ENCODE results near the gene CRTC2. TPM values are rescaled to one million over a fixed set of nuclear protein-coding genes. Genes with fewer than 3 reads are reported as not detected.

Gene CRTC2
- total RNA-seq, 2 donors from 2014 or later = 35.5 to 40.9 TPM

DNA sequence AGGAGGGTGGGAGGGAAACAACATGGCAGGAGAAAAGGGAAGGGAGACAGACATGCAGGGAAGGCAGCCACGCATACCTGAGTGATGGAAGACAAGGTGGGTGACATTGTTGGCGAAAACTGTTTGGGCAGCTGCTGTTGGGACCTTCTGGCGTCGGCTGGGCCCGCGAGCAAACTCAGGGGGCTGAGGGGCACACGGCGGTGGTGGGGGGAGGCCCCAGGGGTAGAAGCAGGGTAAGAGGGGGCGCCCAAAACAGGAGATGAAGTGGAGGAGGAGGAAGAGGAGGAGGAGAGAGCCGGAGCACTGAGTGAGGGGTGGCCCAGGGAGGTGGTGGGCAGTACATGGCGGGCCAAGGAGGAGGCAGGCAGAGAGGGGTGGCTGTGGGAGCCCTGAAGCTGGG is 7.2 kb downstream of the CRTC2 start:
- Histone ChIP-seq H3K27me3 (ENCODE audit: control insufficient read depth, insufficient read depth, low read length, poor library complexity, severe bottlenecking) (no peaks in the 10 kb centered on the region), H3K27ac (ENCODE audit: low read depth, low read length) (no peak overlapping the region), H3K9ac (ENCODE audit: extremely low read depth, low read length, poor library complexity, severe bottlenecking) (no peak overlapping the region), H3K4me3 (ENCODE audit: low read length) (no peak overlapping the region), H3K36me3 (ENCODE audit: control insufficient read depth, insufficient read depth, low read length) (peaks cover 42% of the 10 kb centered on the region), H3K4me1 (ENCODE audit: control insufficient read depth, insufficient read depth, low read length) (no peaks in the 10 kb centered on the region), H3K9me3 (ENCODE audit: control insufficient read depth, low read length) (no peaks in the 10 kb centered on the region)
- TF ChIP-seq, protein P1, sequence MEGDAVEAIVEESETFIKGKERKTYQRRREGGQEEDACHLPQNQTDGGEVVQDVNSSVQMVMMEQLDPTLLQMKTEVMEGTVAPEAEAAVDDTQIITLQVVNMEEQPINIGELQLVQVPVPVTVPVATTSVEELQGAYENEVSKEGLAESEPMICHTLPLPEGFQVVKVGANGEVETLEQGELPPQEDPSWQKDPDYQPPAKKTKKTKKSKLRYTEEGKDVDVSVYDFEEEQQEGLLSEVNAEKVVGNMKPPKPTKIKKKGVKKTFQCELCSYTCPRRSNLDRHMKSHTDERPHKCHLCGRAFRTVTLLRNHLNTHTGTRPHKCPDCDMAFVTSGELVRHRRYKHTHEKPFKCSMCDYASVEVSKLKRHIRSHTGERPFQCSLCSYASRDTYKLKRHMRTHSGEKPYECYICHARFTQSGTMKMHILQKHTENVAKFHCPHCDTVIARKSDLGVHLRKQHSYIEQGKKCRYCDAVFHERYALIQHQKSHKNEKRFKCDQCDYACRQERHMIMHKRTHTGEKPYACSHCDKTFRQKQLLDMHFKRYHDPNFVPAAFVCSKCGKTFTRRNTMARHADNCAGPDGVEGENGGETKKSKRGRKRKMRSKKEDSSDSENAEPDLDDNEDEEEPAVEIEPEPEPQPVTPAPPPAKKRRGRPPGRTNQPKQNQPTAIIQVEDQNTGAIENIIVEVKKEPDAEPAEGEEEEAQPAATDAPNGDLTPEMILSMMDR (conservative IDR thresholded peaks at IDR 0.05) = no peak
- Mint-ChIP-seq H3K4me3 (no peak overlapping the region), H3K4me1 (peaks cover 4% of the 10 kb centered on the region), H3K9me3 (no peaks in the 10 kb centered on the region), H3K27ac (no peak overlapping the region), H3K27me3 (ENCODE audit: insufficient read depth) (no peaks in the 10 kb centered on the region), H3K36me3 (ENCODE audit: low read depth) (peaks cover 40% of the 10 kb centered on the region)
- DNase-seq = no peak
- 94 to 100% methylated on average over 3 to 11 of the region's 11 CpGs for WGBS, 2 experiments (ENCODE audit: insufficient coverage in 1 of 2, insufficient read length in 1 of 2)

DNA sequence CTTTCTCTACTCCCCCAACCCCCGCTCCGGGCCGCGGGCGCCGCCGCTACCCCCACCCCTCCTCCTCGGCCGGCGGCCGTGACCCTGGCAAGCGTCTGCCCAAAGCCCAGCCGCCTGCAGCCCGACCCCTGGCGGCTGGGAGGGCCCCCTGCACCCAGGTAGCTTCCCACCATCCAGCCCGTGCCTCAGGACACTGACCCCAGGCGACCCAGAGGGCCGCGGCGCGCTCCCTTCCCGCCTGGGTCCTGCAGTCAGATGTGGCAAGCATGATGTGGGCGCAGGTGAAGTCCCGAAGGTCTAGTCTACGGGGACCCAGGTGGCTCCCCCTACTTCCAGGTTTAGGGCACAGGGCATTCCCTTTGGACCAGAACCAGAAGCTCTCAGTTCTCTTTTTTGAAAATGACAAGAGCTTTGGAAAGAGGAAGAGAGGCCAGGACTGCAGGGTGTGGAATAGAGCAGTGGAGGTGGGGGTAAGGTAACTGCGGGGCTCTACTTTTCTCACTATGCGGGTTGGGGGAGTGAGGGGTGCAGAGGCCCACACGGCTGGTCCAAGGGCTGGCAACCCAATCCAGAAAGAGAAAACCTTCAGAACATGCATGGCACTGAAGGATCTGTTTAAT is 11.7 kb downstream of the CRTC2 start, which contains the start of gene DENND4B:
DENND4B (minus strand) TSS at position 97 of the 620 bp plus-strand sequence. CDS start 2,344 bp downstream, outside the sequence.
- Histone ChIP-seq H3K9ac (ENCODE audit: extremely low read depth, low read length, poor library complexity, severe bottlenecking) (peak within 1 kb of the TSS; percentile 62), H3K36me3 (ENCODE audit: control insufficient read depth, insufficient read depth, low read length) (peaks cover 43% of the 10 kb centered on the region), H3K27me3 (ENCODE audit: control insufficient read depth, insufficient read depth, low read length, poor library complexity, severe bottlenecking) (no peaks in the 10 kb centered on the region), H3K4me3 (ENCODE audit: low read length) (peak within 1 kb of the TSS; percentile 92), H3K27ac (ENCODE audit: low read depth, low read length) (peak within 1 kb of the TSS; percentile 41), H3K4me1 (ENCODE audit: control insufficient read depth, insufficient read depth, low read length) (no peaks in the 10 kb centered on the region), H3K9me3 (ENCODE audit: control insufficient read depth, low read length) (no peaks in the 10 kb centered on the region)
- Mint-ChIP-seq H3K27me3 (ENCODE audit: insufficient read depth) (no peaks in the 10 kb centered on the region), H3K27ac (peak within 1 kb of the TSS; percentile 84), H3K4me3 (peak within 1 kb of the TSS; percentile 78), H3K4me1 (peaks cover 4% of the 10 kb centered on the region), H3K36me3 (ENCODE audit: low read depth) (peaks cover 39% of the 10 kb centered on the region), H3K9me3 (no peaks in the 10 kb centered on the region)
- TF ChIP-seq, protein P1 (conservative IDR thresholded peaks at IDR 0.05) = peak; percentile 94
- 13 to 38% methylated on average over 8 to 28 of the region's 28 CpGs for WGBS, 2 experiments (ENCODE audit: insufficient coverage in 1 of 2, insufficient read length in 1 of 2)
- peak; percentile 96 for DNase-seq

DNA sequence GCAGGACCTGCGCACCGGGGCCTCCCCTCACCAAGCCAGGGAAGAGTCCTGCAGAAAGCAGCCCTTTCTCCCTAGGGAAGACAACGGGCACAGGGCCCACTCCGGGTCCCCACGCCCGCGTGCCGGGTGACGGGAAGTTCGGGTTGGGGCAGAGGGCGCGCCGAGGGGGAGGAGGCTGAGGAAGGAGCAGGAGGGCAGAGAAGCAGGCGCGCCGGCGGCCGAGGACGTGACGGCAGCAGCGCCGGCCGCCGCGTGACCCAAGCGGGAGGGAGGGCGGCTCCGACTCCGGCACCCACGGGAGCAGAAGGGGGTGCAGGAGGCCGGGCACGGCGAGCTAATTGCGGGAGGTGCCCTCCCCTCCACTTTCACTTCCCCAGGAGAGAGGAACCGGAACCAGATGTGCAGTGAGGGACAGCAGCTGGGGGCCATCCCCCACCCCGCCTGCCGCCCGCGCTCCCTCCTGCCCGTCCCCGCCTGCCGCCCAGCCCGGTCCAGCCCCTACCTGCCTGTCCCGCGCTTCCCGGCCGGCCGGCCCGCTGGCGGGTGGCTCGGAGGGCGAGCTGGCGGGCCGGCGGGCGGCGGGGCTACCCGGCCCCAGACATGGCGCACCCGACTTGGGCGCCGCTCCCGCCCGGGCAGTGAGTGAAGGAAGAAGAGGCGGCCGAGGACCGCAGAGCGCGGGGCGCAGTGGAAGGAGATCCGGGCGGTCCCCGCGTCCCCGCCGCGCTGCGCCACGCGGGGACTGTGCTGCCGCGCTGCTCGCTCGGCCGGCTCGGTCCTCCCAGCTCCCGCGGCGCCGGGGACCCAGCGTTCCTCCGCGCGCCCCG is 12.4 kb downstream of the CRTC2 start:
- Histone ChIP-seq H3K4me1 (ENCODE audit: control insufficient read depth, insufficient read depth, low read length) (no peaks in the 10 kb centered on the region), H3K36me3 (ENCODE audit: control insufficient read depth, insufficient read depth, low read length) (peaks cover 45% of the 10 kb centered on the region), H3K27me3 (ENCODE audit: control insufficient read depth, insufficient read depth, low read length, poor library complexity, severe bottlenecking) (no peaks in the 10 kb centered on the region), H3K4me3 (ENCODE audit: low read length) (peak overlapping the region; percentile 92), H3K9ac (ENCODE audit: extremely low read depth, low read length, poor library complexity, severe bottlenecking) (peak overlapping the region; percentile 62), H3K9me3 (ENCODE audit: control insufficient read depth, low read length) (no peaks in the 10 kb centered on the region), H3K27ac (ENCODE audit: low read depth, low read length) (peak overlapping the region; percentile 41)
- peaks cover 35% of the 10 kb centered on the region for H3K36me3 Mint-ChIP-seq (ENCODE audit: low read depth)
- TF ChIP-seq, protein P1 (conservative IDR thresholded peaks at IDR 0.05) = no peak
- peak; percentile 83 for DNase-seq
- H3K4me3 Mint-ChIP-seq = peak overlapping the region; percentile 78
- H3K27me3 Mint-ChIP-seq (ENCODE audit: insufficient read depth) = no peaks in the 10 kb centered on the region
- H3K4me1 Mint-ChIP-seq = peaks cover 4% of the 10 kb centered on the region
- 0% methylated on average over 95 of the region's 95 CpGs; no CpG with 5 or more reads in 1 of the 2 experiments for WGBS, 2 experiments (ENCODE audit: insufficient coverage in 1 of 2, insufficient read length in 1 of 2)
- peak overlapping the region; percentile 70 for H3K27ac Mint-ChIP-seq
- no peaks in the 10 kb centered on the region for H3K9me3 Mint-ChIP-seq

Measured in endodermal cell (in vitro differentiated cells).